SK-N-SH (cell line): ENCODE results near the gene KCNMB3. TPM values are rescaled to one million over a fixed set of nuclear protein-coding genes. Genes with fewer than 3 reads are reported as not detected.
"Not testable (repeated sequence)": the region's sequence is repeated elsewhere in the genome, so short reads cannot be mapped to it uniquely, and the experiment has no call there.

Source experiments
- CTCF ChIA-PET: fragments of 300-600, 350-600 bp; formaldehyde crosslinking; extraction: SDS; loops from one replicate; lab custom pipeline; 2021; lab: Yijun Ruan, JAX
- POLR2A ChIA-PET: fragments of 350-600 bp; sonication (Branson Sonifier 250); formaldehyde crosslinking; extraction: SDS; loops from one replicate; lab custom pipeline; 2020; ENCODE audit warnings: antibody characterized with exemption, inconsistent platforms; lab: Yijun Ruan, JAX
- DNase-seq: peaks from one replicate; pipeline ENCODE4 v3.0.0; 2012
- H2AFZ ChIP-seq: fragments of 200-600 bp; sonication (generic); 2 replicates; pipeline ENCODE4 v1.8.1; 2016; ENCODE audit warnings: antibody characterized with exemption, mild to moderate bottlenecking, low read depth
- H3F3A ChIP-seq: fragments of 200-600 bp; sonication (generic); replicated peaks from 2 replicates; pipeline ENCODE3; 2016; ENCODE audit warnings: antibody characterized with exemption, mild to moderate bottlenecking; ENCODE audit not compliant: insufficient read depth
- H3K27ac ChIP-seq, 2 experiments: fragments of 200-500 bp in 1 of 2; fragments of 200-600 bp in 1 of 2; sonication (Bioruptor generic) in 1 of 2; sonication (generic), shearing (Covaris generic) in 1 of 2; 2 replicates each; pipeline versions ENCODE4 v1.5.1 to v1.6.1; 2014 to 2016; ENCODE audit warnings: low read depth in 2 of 2, inconsistent platforms in 1 of 2, low read length in 1 of 2, mild to moderate bottlenecking in 1 of 2, mixed read lengths in 1 of 2
- H3K27me3 ChIP-seq: fragments of 200-600 bp; sonication (generic), shearing (Covaris generic); 2 replicates; pipeline ENCODE4 v1.6.1; 2016; ENCODE audit warnings: mixed run types; ENCODE audit not compliant: insufficient read depth
- H3K36me3 ChIP-seq, 2 experiments: fragments of 200-500 bp in 1 of 2; fragments of 200-600 bp in 1 of 2; sonication (Bioruptor generic) in 1 of 2; sonication (generic) in 1 of 2; replicated peaks in 1 of 2; 2 replicates each; pipeline versions ENCODE3 to v1.5.1; 2014 to 2016; ENCODE audit warnings: low read length in 1 of 2, mild to moderate bottlenecking in 1 of 2; ENCODE audit not compliant: insufficient read depth in 2 of 2, control insufficient read depth in 1 of 2
- H3K4me1 ChIP-seq, 2 experiments: fragments of 200-500 bp in 1 of 2; fragments of 200-600 bp in 1 of 2; sonication (Bioruptor generic) in 1 of 2; sonication (generic), shearing (Covaris generic) in 1 of 2; 2 replicates each; pipeline versions ENCODE4 v1.5.1 to v1.6.1; 2014 to 2016; ENCODE audit warnings: low read depth in 1 of 2, low read length in 1 of 2, mixed run types in 1 of 2; ENCODE audit not compliant: insufficient read depth in 2 of 2, control insufficient read depth in 1 of 2
- H3K4me2 ChIP-seq: fragments of 200-600 bp; sonication (generic), shearing (Covaris generic); 2 replicates; pipeline ENCODE4 v1.6.1; 2017; ENCODE audit warnings: mixed run types
- H3K4me3 ChIP-seq, 2 experiments: fragments of 200-500 bp in 1 of 2; fragments of 200-600 bp in 1 of 2; sonication (Bioruptor generic) in 1 of 2; sonication (generic), shearing (Covaris generic) in 1 of 2; 2 replicates each; pipeline versions ENCODE4 v1.5.1 to v1.8.1; 2014 to 2016; ENCODE audit warnings: low read depth in 2 of 2, inconsistent platforms in 1 of 2, low read length in 1 of 2, mild to moderate bottlenecking in 1 of 2, mixed read lengths in 1 of 2, moderate library complexity in 1 of 2
- H3K79me2 ChIP-seq: fragments of 200-600 bp; sonication (generic); 2 replicates; pipeline ENCODE4 v1.8.1; 2017; ENCODE audit warnings: mild to moderate bottlenecking; ENCODE audit not compliant: insufficient read depth
- H3K9ac ChIP-seq: fragments of 200-600 bp; sonication (generic); 2 replicates; pipeline ENCODE4 v1.6.1; 2017; ENCODE audit warnings: mixed run types
- H3K9me2 ChIP-seq: fragments of 200-600 bp; sonication (generic); 2 replicates; pipeline ENCODE4 v1.6.1; 2017; ENCODE audit warnings: mixed run types
- H3K9me3 ChIP-seq: fragments of 200-600 bp; sonication (generic); 2 replicates; pipeline ENCODE4 v1.6.1; 2017; ENCODE audit warnings: mixed run types, mild to moderate bottlenecking, moderate library complexity
- H4K20me1 ChIP-seq: fragments of 200-600 bp; sonication (generic); 2 replicates; pipeline ENCODE4 v1.6.1; 2017; ENCODE audit warnings: mild to moderate bottlenecking, mixed run types; ENCODE audit not compliant: insufficient read depth
- CHD2 ChIP-seq: fragments of 150-350 bp; IDR thresholded peaks from 2 replicates; pipeline ENCODE4 v1.6.1; 2018; ENCODE audit warnings: low read length; ENCODE audit not compliant: partially characterized antibody
- ELF1 ChIP-seq: IDR thresholded peaks from 2 replicates; pipeline ENCODE4 v1.4.0; 2012
- FOXJ3 ChIP-seq: sonication (generic); formaldehyde crosslinking; IDR thresholded peaks from 2 replicates; pipeline ENCODE4 v1.5.1; 2020; ENCODE audit warnings: mild to moderate bottlenecking, missing genetic modification reagents
- GATA2 ChIP-seq: sonication (generic); formaldehyde crosslinking; IDR thresholded peaks from 2 replicates; pipeline ENCODE4 v1.5.0; 2020; ENCODE audit warnings: mild to moderate bottlenecking, missing genetic modification reagents
- NFIC ChIP-seq: IDR thresholded peaks from 2 replicates; pipeline ENCODE4 v1.4.0; 2012; ENCODE audit warnings: borderline replicate concordance
- NRF1 ChIP-seq: IDR thresholded peaks from 2 replicates; pipeline ENCODE4 v1.6.1; 2012; ENCODE audit warnings: low read depth, mild to moderate bottlenecking, low read length
- RAD21 ChIP-seq: IDR thresholded peaks from 2 replicates; pipeline ENCODE4 v1.6.1; 2012; ENCODE audit warnings: mild to moderate bottlenecking, low read length
- RFX5 ChIP-seq: IDR thresholded peaks from 2 replicates; pipeline ENCODE4 v1.6.1; 2012; ENCODE audit warnings: mild to moderate bottlenecking, improper control_type of control experiment, low read length
- RXRA ChIP-seq: IDR thresholded peaks from 2 replicates; pipeline ENCODE4 v1.4.0; 2012; ENCODE audit warnings: low read depth, mild to moderate bottlenecking, borderline replicate concordance
- TAF1 ChIP-seq: IDR thresholded peaks from 2 replicates; pipeline ENCODE4 v1.6.1; 2012; ENCODE audit warnings: low read depth, mild to moderate bottlenecking, low read length, moderate library complexity, borderline replicate concordance
- TEAD4 ChIP-seq: IDR thresholded peaks from 2 replicates; pipeline ENCODE4 v1.4.0; 2012; ENCODE audit warnings: mild to moderate bottlenecking, borderline replicate concordance; ENCODE audit not compliant: insufficient read depth
- YY1 ChIP-seq: IDR thresholded peaks from 2 replicates; pipeline ENCODE4 v1.4.0; 2012; ENCODE audit warnings: low read depth, mild to moderate bottlenecking
- WGBS: methylation state at CpG from one replicate; pipeline ENCODE4 v1.1.6; 2017; ENCODE audit warnings: low lambda C conversion rate; 5-methylcytosine and 5-hydroxymethylcytosine counted together
- polyA plus RNA-seq, 3 experiments: library from polyadenylated mRNA; depleted of rRNA; stranded (reverse); fragments of >200 nt; gene quantifications; 2 replicates each; pipeline ENCODE4 v1.2.3, GENCODE V29; 2012
- TF ChIP-seq, protein P1 (sequence below): IDR thresholded peaks from 2 replicates; pipeline ENCODE4 v1.4.0; 2012; ENCODE audit warnings: low read depth, borderline replicate concordance
- TF ChIP-seq, protein P2 (sequence below): IDR thresholded peaks from 2 replicates; pipeline ENCODE4 v1.6.1; 2012; ENCODE audit warnings: mild to moderate bottlenecking, low read depth, low read length, moderate library complexity
- TF ChIP-seq, protein P3 (sequence below): fragments of 150-350 bp; IDR thresholded peaks from 2 replicates; pipeline ENCODE4 v1.6.1; 2016; ENCODE audit warnings: mild to moderate bottlenecking, low read depth, low read length
- TF ChIP-seq, protein P4 (sequence below): fragments of 150-350 bp; IDR thresholded peaks from 2 replicates; pipeline ENCODE4 v1.6.1; 2017; ENCODE audit warnings: antibody characterized with exemption, low read length, low read depth, borderline replicate concordance
- TF ChIP-seq, protein P5 (sequence below): IDR thresholded peaks from 2 replicates; pipeline ENCODE4 v1.4.0; 2012; ENCODE audit warnings: low read depth

KCNMB3 gene
- polyA plus RNA-seq, 1 of the 3 experiments (the other 2 are of a cell fraction): 1.1 TPM

DNA sequence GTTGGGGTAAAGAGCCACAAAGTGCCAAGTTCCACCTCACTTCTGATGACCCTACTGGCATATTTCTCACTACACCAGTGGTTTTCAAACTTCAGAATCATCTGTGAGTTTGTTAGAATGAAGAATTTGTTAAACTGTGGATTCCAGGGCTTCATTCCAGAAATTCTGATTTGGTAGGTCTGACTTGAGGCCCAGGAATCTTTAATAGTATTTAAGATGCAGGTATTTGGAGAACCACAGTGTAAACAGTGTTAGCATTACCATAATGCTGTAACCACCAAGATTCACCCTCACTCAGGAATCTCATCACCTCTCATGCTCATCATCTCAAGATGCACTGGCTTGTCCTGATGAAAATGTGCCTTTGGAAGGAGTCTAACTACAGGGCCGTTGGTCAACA is 6.0 kb downstream of the KCNMB3 start:
- no peaks in the 10 kb centered on the region for H3K27me3 ChIP-seq
- TF ChIP-seq RAD21: no peak
- TF ChIP-seq TAF1: no peak
- TF ChIP-seq CHD2: no peak
- no peak for TF ChIP-seq RXRA
- TF ChIP-seq FOXJ3 (CRISPR knock-in tag): no peak
- TF ChIP-seq, protein P1, sequence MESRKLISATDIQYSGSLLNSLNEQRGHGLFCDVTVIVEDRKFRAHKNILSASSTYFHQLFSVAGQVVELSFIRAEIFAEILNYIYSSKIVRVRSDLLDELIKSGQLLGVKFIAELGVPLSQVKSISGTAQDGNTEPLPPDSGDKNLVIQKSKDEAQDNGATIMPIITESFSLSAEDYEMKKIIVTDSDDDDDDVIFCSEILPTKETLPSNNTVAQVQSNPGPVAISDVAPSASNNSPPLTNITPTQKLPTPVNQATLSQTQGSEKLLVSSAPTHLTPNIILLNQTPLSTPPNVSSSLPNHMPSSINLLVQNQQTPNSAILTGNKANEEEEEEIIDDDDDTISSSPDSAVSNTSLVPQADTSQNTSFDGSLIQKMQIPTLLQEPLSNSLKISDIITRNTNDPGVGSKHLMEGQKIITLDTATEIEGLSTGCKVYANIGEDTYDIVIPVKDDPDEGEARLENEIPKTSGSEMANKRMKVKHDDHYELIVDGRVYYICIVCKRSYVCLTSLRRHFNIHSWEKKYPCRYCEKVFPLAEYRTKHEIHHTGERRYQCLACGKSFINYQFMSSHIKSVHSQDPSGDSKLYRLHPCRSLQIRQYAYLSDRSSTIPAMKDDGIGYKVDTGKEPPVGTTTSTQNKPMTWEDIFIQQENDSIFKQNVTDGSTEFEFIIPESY: no peak
- TF ChIP-seq YY1: no peak
- TF ChIP-seq RFX5: no peak
- TF ChIP-seq NFIC: no peak
- TF ChIP-seq GATA2 (CRISPR knock-in tag): no peak
- TF ChIP-seq, protein P2, sequence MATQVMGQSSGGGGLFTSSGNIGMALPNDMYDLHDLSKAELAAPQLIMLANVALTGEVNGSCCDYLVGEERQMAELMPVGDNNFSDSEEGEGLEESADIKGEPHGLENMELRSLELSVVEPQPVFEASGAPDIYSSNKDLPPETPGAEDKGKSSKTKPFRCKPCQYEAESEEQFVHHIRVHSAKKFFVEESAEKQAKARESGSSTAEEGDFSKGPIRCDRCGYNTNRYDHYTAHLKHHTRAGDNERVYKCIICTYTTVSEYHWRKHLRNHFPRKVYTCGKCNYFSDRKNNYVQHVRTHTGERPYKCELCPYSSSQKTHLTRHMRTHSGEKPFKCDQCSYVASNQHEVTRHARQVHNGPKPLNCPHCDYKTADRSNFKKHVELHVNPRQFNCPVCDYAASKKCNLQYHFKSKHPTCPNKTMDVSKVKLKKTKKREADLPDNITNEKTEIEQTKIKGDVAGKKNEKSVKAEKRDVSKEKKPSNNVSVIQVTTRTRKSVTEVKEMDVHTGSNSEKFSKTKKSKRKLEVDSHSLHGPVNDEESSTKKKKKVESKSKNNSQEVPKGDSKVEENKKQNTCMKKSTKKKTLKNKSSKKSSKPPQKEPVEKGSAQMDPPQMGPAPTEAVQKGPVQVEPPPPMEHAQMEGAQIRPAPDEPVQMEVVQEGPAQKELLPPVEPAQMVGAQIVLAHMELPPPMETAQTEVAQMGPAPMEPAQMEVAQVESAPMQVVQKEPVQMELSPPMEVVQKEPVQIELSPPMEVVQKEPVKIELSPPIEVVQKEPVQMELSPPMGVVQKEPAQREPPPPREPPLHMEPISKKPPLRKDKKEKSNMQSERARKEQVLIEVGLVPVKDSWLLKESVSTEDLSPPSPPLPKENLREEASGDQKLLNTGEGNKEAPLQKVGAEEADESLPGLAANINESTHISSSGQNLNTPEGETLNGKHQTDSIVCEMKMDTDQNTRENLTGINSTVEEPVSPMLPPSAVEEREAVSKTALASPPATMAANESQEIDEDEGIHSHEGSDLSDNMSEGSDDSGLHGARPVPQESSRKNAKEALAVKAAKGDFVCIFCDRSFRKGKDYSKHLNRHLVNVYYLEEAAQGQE: no peak
- no peak for TF ChIP-seq NRF1
- TF ChIP-seq, protein P3, sequence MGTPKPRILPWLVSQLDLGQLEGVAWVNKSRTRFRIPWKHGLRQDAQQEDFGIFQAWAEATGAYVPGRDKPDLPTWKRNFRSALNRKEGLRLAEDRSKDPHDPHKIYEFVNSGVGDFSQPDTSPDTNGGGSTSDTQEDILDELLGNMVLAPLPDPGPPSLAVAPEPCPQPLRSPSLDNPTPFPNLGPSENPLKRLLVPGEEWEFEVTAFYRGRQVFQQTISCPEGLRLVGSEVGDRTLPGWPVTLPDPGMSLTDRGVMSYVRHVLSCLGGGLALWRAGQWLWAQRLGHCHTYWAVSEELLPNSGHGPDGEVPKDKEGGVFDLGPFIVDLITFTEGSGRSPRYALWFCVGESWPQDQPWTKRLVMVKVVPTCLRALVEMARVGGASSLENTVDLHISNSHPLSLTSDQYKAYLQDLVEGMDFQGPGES: no peak
- TF ChIP-seq, protein P4, sequence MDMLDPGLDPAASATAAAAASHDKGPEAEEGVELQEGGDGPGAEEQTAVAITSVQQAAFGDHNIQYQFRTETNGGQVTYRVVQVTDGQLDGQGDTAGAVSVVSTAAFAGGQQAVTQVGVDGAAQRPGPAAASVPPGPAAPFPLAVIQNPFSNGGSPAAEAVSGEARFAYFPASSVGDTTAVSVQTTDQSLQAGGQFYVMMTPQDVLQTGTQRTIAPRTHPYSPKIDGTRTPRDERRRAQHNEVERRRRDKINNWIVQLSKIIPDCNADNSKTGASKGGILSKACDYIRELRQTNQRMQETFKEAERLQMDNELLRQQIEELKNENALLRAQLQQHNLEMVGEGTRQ: no peak
- TF ChIP-seq TEAD4: no peak
- TF ChIP-seq ELF1: no peak
- TF ChIP-seq, protein P5, sequence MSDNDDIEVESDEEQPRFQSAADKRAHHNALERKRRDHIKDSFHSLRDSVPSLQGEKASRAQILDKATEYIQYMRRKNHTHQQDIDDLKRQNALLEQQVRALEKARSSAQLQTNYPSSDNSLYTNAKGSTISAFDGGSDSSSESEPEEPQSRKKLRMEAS: no peak
- TF ChIP-seq, all 33 proteins: peak for 0
- H3K79me2 ChIP-seq: no peaks in the 10 kb centered on the region
- POLR2A ChIA-PET: no interaction called here
- H3K27ac ChIP-seq: 0 out of 4 replicates have a peak overlapping the region, but pooled peaks of 1 of the 2 experiments have one; percentile 34
- H3K9me3 ChIP-seq: no peaks in the 10 kb centered on the region
- WGBS: 71% methylated on average over 1 of the region's 1 CpG
- no peak overlapping the region for H3K9ac ChIP-seq
- H3K4me2 ChIP-seq: no peak overlapping the region
- no peak overlapping the region for H2AFZ ChIP-seq
- no peaks in the 10 kb centered on the region for H4K20me1 ChIP-seq
- DNase-seq: no peak
- CTCF ChIA-PET: no interaction called here
- H3K9me2 ChIP-seq: no peaks in the 10 kb centered on the region
- H3K36me3 ChIP-seq: peaks cover 0 to 11% of the 10 kb centered on the region in 2 experiments
- H3K4me1 ChIP-seq: no peaks in the 10 kb centered on the region
- no peaks in the 10 kb centered on the region for H3F3A ChIP-seq
- H3K4me3 ChIP-seq: no peak overlapping the region

DNA sequence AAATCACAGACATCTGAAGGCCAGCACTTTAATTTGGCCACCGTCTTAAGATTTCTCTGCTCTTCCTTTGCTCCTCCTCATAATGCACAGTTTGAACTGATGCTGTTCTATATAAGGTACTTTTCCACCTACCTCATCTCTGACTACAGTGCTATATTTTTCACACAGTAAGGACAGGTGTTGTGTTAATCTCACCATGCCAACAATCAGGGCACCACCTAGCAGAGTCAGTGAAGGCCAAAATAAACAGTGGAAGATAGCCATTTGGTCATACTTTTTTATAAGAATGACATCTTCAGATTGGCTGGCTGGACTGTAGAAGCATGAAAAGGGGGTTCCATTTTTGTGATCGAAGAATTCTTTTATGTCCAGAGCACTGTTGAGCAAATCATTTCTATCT is 8.1 kb downstream of the KCNMB3 start:
- H3K4me1 ChIP-seq, H3F3A ChIP-seq, DNase-seq, H2AFZ ChIP-seq, H3K4me2 ChIP-seq, H4K20me1 ChIP-seq, H3K9me3 ChIP-seq, H3K9me2 ChIP-seq, H3K27me3 ChIP-seq, POLR2A ChIA-PET, H3K4me3 ChIP-seq, CTCF ChIA-PET, H3K79me2 ChIP-seq, H3K27ac ChIP-seq, H3K9ac ChIP-seq: not testable (repeated sequence)
- peaks cover 0 to 11% of the 10 kb centered on the region in 2 experiments for H3K36me3 ChIP-seq
- 100% methylated on average over 1 of the region's 2 CpGs for WGBS

DNA sequence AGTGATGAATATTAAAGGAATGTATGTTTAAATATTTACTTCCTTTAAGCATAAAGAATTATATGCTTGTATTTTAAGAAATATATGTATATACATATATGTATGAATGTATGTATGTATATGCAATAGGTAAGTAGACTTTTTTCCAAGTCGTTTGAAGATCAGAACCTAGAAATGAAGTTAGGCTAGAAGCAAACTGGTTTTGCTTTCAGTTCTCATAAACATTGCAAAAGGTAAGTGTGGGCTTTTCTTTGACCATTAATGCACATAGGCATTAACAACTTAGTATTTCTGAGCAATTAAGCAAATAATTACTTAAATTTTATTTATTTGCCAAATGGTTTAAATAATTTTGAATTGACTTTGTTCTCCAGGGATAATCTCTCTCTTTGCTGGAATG is 10.6 kb downstream of the KCNMB3 start:
- H3K27ac ChIP-seq, H3F3A ChIP-seq, H3K79me2 ChIP-seq, H4K20me1 ChIP-seq, POLR2A ChIA-PET, H3K9me3 ChIP-seq, H3K4me2 ChIP-seq, DNase-seq, H3K9me2 ChIP-seq, H3K4me1 ChIP-seq, H3K27me3 ChIP-seq, H3K9ac ChIP-seq, H2AFZ ChIP-seq, CTCF ChIA-PET, H3K4me3 ChIP-seq: not testable (repeated sequence)
- 90% methylated on average over 1 of the region's 1 CpG for WGBS
- peaks cover 7 to 22% of the 10 kb centered on the region in 2 experiments for H3K36me3 ChIP-seq
